ENCODE data around the gene MAPRE3.

Gene MAPRE3

DNA sequence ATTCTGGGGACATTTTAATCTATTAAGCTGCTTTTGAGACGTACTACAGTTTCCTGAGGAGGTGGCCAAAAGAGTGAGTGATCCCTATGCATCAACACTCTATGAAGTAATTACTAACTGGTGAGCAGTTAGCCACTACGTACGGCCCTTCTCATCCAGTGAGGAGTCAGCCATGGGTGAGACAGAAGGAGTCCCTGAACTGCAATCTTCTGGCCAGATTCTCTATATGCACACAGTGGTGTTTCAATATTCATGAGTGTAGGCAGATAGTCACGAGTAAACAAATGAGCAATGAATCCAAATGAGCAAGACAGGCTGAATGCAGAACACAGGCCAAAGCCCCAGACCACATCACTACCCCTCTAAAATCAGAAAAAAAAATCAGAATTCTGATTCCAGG is 32.6 kb downstream of the MAPRE3 start:
- no peak for TF ChIP-seq CTCF (IDR thresholded peaks at IDR 0.05)
- no peak overlapping the region for H3K4me3 ChIP-seq
- no peak for DNase-seq (ENCODE audit: low spot score)
- no peak overlapping the region for H3K27ac ChIP-seq

DNA sequence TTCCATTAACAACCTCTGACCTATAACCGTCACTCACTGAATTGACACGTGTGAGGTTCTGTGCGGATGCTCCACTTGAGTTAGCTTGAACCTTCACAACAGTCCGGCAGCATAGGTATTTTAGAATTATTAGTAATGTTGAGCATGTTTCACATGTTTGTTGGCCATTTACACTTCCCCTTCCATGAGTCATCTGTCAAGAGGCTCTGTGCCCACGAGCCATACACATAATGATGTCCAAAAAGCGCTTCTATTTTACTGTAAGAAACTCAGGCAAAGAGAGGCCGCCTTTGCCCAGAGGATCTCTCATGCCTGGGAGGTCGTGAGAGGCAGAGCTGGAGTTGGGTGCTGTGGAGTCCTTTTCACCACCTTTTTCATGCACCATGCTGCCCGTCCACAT is 33.4 kb downstream of the MAPRE3 start:
- DNase-seq (ENCODE audit: low spot score) = no peak
- Histone ChIP-seq H3K27ac (no peak overlapping the region), H3K4me3 (no peak overlapping the region)
- TF ChIP-seq CTCF (IDR thresholded peaks at IDR 0.05) = no peak

- H3K27ac ChIP-seq = no peak overlapping the region
- no peak overlapping the region for H3K4me3 ChIP-seq
- TF ChIP-seq CTCF (IDR thresholded peaks at IDR 0.05) = no peak
- no peak for DNase-seq (ENCODE audit: low spot score)
Observed at GRCh38 chr2:27006602-27007415, 36.4 kb downstream of the MAPRE3 start.

DNA sequence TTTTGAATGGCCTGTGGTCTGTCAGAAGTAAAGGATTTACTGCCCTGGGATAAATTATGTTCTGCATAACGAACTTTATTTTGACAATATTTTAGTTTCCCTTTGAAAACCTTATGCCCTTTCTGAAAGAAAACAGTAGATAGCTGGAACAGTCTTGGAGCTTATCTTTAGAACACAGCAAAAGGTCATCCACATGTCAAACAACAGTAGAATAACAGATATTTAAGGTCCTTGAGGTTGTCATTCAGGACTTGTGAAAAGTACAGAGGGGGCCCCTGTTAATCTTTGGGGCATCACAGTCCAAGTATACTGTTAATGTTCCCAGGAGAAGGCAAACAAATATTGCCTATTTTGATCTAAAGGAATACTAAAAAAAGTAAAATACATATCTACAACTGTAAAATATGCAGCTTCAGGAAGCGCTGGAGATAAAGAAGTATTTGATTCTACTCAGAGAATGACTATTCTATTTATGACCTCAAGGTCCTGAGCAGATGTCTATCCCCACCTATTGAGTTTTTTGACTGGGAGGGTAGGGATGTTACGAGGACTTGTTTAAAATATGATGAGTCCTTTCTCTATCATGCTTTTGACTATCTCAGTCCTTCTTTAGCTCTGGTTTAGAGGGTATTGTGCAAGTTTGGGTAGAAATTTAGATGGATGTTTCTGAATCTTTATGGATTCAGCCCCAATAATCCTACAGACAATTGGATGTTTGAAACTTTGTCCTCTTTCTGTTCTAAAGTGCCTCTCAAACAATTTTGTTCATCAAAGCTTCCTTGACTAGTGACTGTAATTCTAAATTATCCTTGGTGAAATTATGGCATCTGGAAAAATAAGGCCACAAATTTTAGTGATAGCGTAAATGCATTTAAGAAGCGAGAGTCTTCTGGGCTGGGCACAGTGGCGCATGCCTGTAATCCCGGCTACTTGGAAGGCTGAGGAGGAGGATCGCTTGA is 37.3 kb downstream of the MAPRE3 start:
- DNase-seq (ENCODE audit: low spot score) = no peak
- no peak overlapping the region for H3K4me3 ChIP-seq
- TF ChIP-seq CTCF (IDR thresholded peaks at IDR 0.05) = no peak
- H3K27ac ChIP-seq = no peak overlapping the region

- no peak for TF ChIP-seq CTCF (IDR thresholded peaks at IDR 0.05)
- Histone ChIP-seq H3K4me3 (no peak overlapping the region), H3K27ac (no peak overlapping the region)
- no peak for DNase-seq (ENCODE audit: low spot score)
Observed at GRCh38 chr2:27008678-27009077, 38.2 kb downstream of the MAPRE3 start.

GRCh38 chr2:27009083-27009482 is 38.6 kb downstream of the MAPRE3 start:
- H3K4me3 ChIP-seq = no peak overlapping the region
- H3K27ac ChIP-seq = no peak overlapping the region
- TF ChIP-seq CTCF (IDR thresholded peaks at IDR 0.05) = no peak
- no peak for DNase-seq (ENCODE audit: low spot score)
